ENCODE data around the gene CER1.

GRCh38 chr9:14746626-14747025, 24.1 kb upstream of the CER1 start:
- TF ChIP-seq POLR2A (IDR thresholded peaks at IDR 0.05), result no peak
- TF ChIP-seq CTCF (IDR thresholded peaks at IDR 0.05), result no peak

Measured in suprapubic skin (tissue), 3 donors.